Naive thymus-derived CD8-positive, alpha-beta T cell (primary cell): ENCODE results near the gene ZBTB38. TPM values are rescaled to one million over a fixed set of nuclear protein-coding genes. Genes with fewer than 3 reads are reported as not detected.

Experiments used
- ATAC-seq, 2 donors: fragments of 150-1000 bp; cut with Tn5 transposase in 1 of 2; sonication (Bioruptor Pico), chemical (Tn5 transposase) in 1 of 2; 1 replicate in 1 of 2; 2 replicates in 1 of 2; pipeline ENCODE4 v1.10.0; 2021; ENCODE audit warnings: mild to moderate bottlenecking in 2 of 2, moderate library complexity in 2 of 2
- POLR2A ChIA-PET: fragments of 350-600 bp; sonication (Branson Sonifier 250); formaldehyde crosslinking; loops from one replicate; lab custom pipeline; 2021; ENCODE audit warnings: antibody characterized with exemption; lab: Charles Lee
- DNase-seq, 10 donors: peaks; one replicate each; pipeline versions ENCODE4 v3.0.0 to v3.0.0-alpha.2; 2020 to 2022
- H3K27ac Mint-ChIP-seq, 10 donors: one replicate each; pipeline ENCODE4 v1.8.0; 2020 to 2022; ENCODE audit warnings: mild to moderate bottlenecking in 10 of 10, mixed read lengths in 10 of 10, moderate library complexity in 4 of 10, inconsistent platforms in 1 of 10
- H3K27me3 Mint-ChIP-seq, 5 donors: one replicate each; pipeline ENCODE4 v1.8.0; 2021 to 2022; ENCODE audit warnings: mixed read lengths in 5 of 5
- H3K36me3 Mint-ChIP-seq, 3 donors: one replicate each; pipeline ENCODE4 v1.8.0; 2020 to 2022; ENCODE audit warnings: mixed read lengths in 3 of 3, mild to moderate bottlenecking in 2 of 3, inconsistent platforms in 1 of 3
- H3K4me1 Mint-ChIP-seq, 4 donors: one replicate each; pipeline ENCODE4 v1.8.0; 2021 to 2022; ENCODE audit warnings: mixed read lengths in 4 of 4
- H3K4me3 Mint-ChIP-seq, 10 donors: one replicate each; pipeline ENCODE4 v1.8.0; 2020 to 2022; ENCODE audit warnings: mild to moderate bottlenecking in 10 of 10, mixed read lengths in 10 of 10, moderate library complexity in 6 of 10, inconsistent platforms in 1 of 10
- H3K9me3 Mint-ChIP-seq, 9 donors: one replicate each; pipeline ENCODE4 v1.8.0; 2020 to 2022; ENCODE audit warnings: mixed read lengths in 9 of 9, mild to moderate bottlenecking in 3 of 9, inconsistent platforms in 1 of 9, moderate library complexity in 1 of 9
- polyA plus RNA-seq, 3 donors: library from polyadenylated mRNA; unstranded; fragments of 300-500 nt; fragmentation: Illumina TruSeq; gene quantifications; one replicate each; pipeline ENCODE4 v1.2.3, GENCODE V29; 2021
- total RNA-seq, 8 experiments: library from RNA in 2 of 8; stranded (reverse) in 2 of 8; gene quantifications; one replicate each; pipeline ENCODE4 v1.2.3 and lab custom pipeline; 2021 to 2026

The ZBTB38 gene
- total and polyA plus RNA-seq, 5 experiments from 2014 or later: 48.3 to 118 (median 56.5) TPM

- Mint-ChIP-seq H3K27ac (peak overlapping the region; percentile 23 to 98 (median 78)), H3K4me3 (peak overlapping the region; percentile 29 to 95 (median 84)), H3K27me3 (no peaks in the 10 kb centered on the region), H3K36me3 (peaks cover 9 to 45% (median 28%) of the 10 kb centered on the region in 3 donors), H3K4me1 (peaks cover 22 to 69% (median 47%) of the 10 kb centered on the region in 4 donors), H3K9me3 (no peaks in the 10 kb centered on the region)
- ATAC-seq (no peak), DNase-seq (peak in 1 of 10 donors; percentile 50)
- POLR2A ChIA-PET: interaction anchor here (0.6 to 4.6 kb wide), 9 partner anchors 8 to 172 kb away, joined by 3 to 69 read pairs (median 4); partner anchors contain the start of gene PXYLP1
Measured at GRCh38 chr3:141403576-141403975, 35.3 kb downstream of the ZBTB38 start.

- H3K4me3 Mint-ChIP-seq: peak overlapping the region in 2 of 10 donors; percentile 54 to 95
- no peaks in the 10 kb centered on the region for H3K9me3 Mint-ChIP-seq
- ATAC-seq (no peak), DNase-seq (no peak)
- POLR2A ChIA-PET: interaction anchor here (0.7 to 4.6 kb wide), 3 partner anchors 9 to 93 kb away, joined by 3 to 17 read pairs (median 4); no protein-coding TSS in a partner anchor
- H3K27ac Mint-ChIP-seq: peak overlapping the region in 8 of 10 donors; percentile 33 to 95 (median 67)
- peaks cover 26 to 72% (median 51%) of the 10 kb centered on the region in 4 donors for H3K4me1 Mint-ChIP-seq
- no peaks in the 10 kb centered on the region for H3K27me3 Mint-ChIP-seq
- peaks cover 9 to 51% (median 31%) of the 10 kb centered on the region in 3 donors for H3K36me3 Mint-ChIP-seq
Measured at GRCh38 chr3:141405025-141405424, 36.7 kb downstream of the ZBTB38 start.

- H3K4me1 Mint-ChIP-seq: peaks cover 26 to 72% (median 56%) of the 10 kb centered on the region in 4 donors
- peak overlapping the region in 1 of 10 donors; percentile 15 for H3K4me3 Mint-ChIP-seq
- H3K36me3 Mint-ChIP-seq: peaks cover 9 to 51% (median 31%) of the 10 kb centered on the region in 3 donors
- ATAC-seq (no peak), DNase-seq (no peak)
- no peaks in the 10 kb centered on the region for H3K9me3 Mint-ChIP-seq
- H3K27ac Mint-ChIP-seq: peak overlapping the region in 8 of 10 donors; percentile 35 to 88 (median 70)
- POLR2A ChIA-PET: interaction anchor here (0.7 to 1.8 kb wide), 2 partner anchors 8 to 11 kb away, joined by 3 to 4 read pairs; no protein-coding TSS in a partner anchor
- H3K27me3 Mint-ChIP-seq: no peaks in the 10 kb centered on the region
Measured at GRCh38 chr3:141405591-141405990, 37.3 kb downstream of the ZBTB38 start.

DNA sequence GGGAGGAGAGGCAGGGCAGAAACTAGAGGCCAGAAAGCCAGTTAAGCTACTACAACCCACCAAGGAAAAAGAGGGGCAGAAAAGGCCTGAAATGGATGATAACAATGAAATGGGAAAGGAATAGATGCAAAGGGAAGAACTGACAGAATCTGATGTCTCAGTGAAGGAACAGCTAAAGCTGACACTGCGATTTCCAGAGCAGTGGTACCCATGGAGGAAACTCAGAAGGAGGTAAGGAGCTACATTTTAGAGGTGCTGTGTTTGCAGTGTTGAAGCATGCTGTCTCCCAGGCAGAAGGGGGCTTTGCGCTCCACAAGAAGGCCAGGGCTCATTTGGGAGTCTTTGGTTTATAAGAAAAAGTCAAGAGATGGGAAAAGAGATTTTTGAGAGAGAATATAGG lies 38.0 kb downstream of the ZBTB38 start:
- Mint-ChIP-seq H3K36me3 (peaks cover 9 to 51% (median 31%) of the 10 kb centered on the region in 3 donors), H3K4me3 (peak overlapping the region in 2 of 10 donors; percentile 4 to 69), H3K27ac (peak overlapping the region; percentile 23 to 88 (median 70)), H3K27me3 (no peaks in the 10 kb centered on the region), H3K9me3 (no peaks in the 10 kb centered on the region), H3K4me1 (peaks cover 30 to 74% (median 63%) of the 10 kb centered on the region in 4 donors)
- no peak for ATAC-seq
- DNase-seq: no peak
- POLR2A ChIA-PET: interaction anchor here (1.0 to 1.5 kb wide), 2 partner anchors 81 to 140 kb away, joined by 3 to 4 read pairs; no protein-coding TSS in a partner anchor

- H3K4me1 Mint-ChIP-seq: peaks cover 32 to 76% (median 67%) of the 10 kb centered on the region in 4 donors
- POLR2A ChIA-PET: interaction anchor here (1.5 kb wide), 1 partner anchor 80 kb away, joined by 4 read pairs; no protein-coding TSS in a partner anchor
- no peak for ATAC-seq
- no peak overlapping the region for H3K4me3 Mint-ChIP-seq
- no peak for DNase-seq
- H3K27me3 Mint-ChIP-seq: no peaks in the 10 kb centered on the region
- peak overlapping the region in 3 of 10 donors; percentile 48 to 98 (median 72) for H3K27ac Mint-ChIP-seq
- no peaks in the 10 kb centered on the region for H3K9me3 Mint-ChIP-seq
- peaks cover 9 to 51% (median 31%) of the 10 kb centered on the region in 3 donors for H3K36me3 Mint-ChIP-seq
Measured at GRCh38 chr3:141407047-141407446, 38.7 kb downstream of the ZBTB38 start.

DNA sequence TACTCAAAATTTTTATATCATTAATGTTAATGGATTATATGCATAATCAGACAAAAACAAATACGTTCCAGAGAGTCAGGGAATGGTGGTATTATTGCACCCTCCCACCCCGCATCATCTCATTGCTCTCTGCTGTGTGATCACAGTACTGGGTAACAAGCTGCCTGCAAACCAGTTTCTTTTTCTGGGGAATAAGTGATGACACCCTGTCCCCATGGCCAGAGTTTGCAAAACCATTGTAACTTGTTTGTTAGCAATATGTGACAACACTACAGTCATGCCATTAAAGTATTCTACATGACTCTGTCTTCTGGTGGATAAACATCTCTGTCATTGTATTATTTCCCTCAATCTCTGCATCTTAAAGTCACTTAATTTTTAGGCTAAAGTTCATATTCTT lies 39.5 kb downstream of the ZBTB38 start:
- Mint-ChIP-seq H3K9me3 (no peaks in the 10 kb centered on the region), H3K4me1 (peaks cover 32 to 81% (median 74%) of the 10 kb centered on the region in 4 donors), H3K27me3 (no peaks in the 10 kb centered on the region), H3K4me3 (peak overlapping the region in 1 of 10 donors; percentile 7), H3K27ac (peak overlapping the region in 5 of 10 donors; percentile 15 to 98 (median 67)), H3K36me3 (peaks cover 9 to 51% (median 31%) of the 10 kb centered on the region in 3 donors)
- ATAC-seq (no peak), DNase-seq (no peak)
- POLR2A ChIA-PET: interaction anchor here (0.7 to 1.1 kb wide), 2 partner anchors 35 to 80 kb away, joined by 3 read pairs; no protein-coding TSS in a partner anchor

- Mint-ChIP-seq H3K9me3 (no peaks in the 10 kb centered on the region), H3K36me3 (peaks cover 9 to 51% (median 31%) of the 10 kb centered on the region in 3 donors), H3K27me3 (no peaks in the 10 kb centered on the region), H3K4me3 (no peak overlapping the region), H3K27ac (peak overlapping the region in 8 of 10 donors; percentile 36 to 98 (median 74)), H3K4me1 (peaks cover 35 to 81% (median 76%) of the 10 kb centered on the region in 4 donors)
- ATAC-seq (no peak), DNase-seq (no peak)
- POLR2A ChIA-PET: interaction anchor here (0.7 to 1.1 kb wide), 2 partner anchors 34 to 79 kb away, joined by 3 read pairs; no protein-coding TSS in a partner anchor
Measured at GRCh38 chr3:141408596-141408995, 40.3 kb downstream of the ZBTB38 start.

- peak overlapping the region; percentile 91 to 99 (median 98) for H3K27ac Mint-ChIP-seq
- DNase-seq (no peak), ATAC-seq (no peak)
- no peaks in the 10 kb centered on the region for H3K27me3 Mint-ChIP-seq
- H3K36me3 Mint-ChIP-seq: peaks cover 9 to 38% (median 21%) of the 10 kb centered on the region in 3 donors
- peak overlapping the region in 7 of 10 donors; percentile 21 to 77 (median 30) for H3K4me3 Mint-ChIP-seq
- POLR2A ChIA-PET: interaction anchor here (4.6 kb wide), 1 partner anchor 8 kb away, joined by 69 read pairs; no protein-coding TSS in a partner anchor
- H3K9me3 Mint-ChIP-seq: no peaks in the 10 kb centered on the region
- peaks cover 39 to 81% (median 76%) of the 10 kb centered on the region in 4 donors for H3K4me1 Mint-ChIP-seq
Measured at GRCh38 chr3:141409940-141410241, 41.6 kb downstream of the ZBTB38 start.

GRCh38 chr3:141410408-141410807 lies 42.1 kb downstream of the ZBTB38 start:
- Mint-ChIP-seq H3K4me3 (peak overlapping the region in 8 of 10 donors; percentile 23 to 85 (median 54)), H3K27ac (peak overlapping the region; percentile 94 to 99 (median 98)), H3K36me3 (peaks cover 9 to 34% (median 20%) of the 10 kb centered on the region in 3 donors), H3K4me1 (peaks cover 40 to 83% (median 78%) of the 10 kb centered on the region in 4 donors), H3K27me3 (no peaks in the 10 kb centered on the region), H3K9me3 (no peaks in the 10 kb centered on the region)
- no peak for DNase-seq
- ATAC-seq: no peak
- POLR2A ChIA-PET: interaction anchor here (4.6 kb wide), 1 partner anchor 8 kb away, joined by 69 read pairs; no protein-coding TSS in a partner anchor

DNA sequence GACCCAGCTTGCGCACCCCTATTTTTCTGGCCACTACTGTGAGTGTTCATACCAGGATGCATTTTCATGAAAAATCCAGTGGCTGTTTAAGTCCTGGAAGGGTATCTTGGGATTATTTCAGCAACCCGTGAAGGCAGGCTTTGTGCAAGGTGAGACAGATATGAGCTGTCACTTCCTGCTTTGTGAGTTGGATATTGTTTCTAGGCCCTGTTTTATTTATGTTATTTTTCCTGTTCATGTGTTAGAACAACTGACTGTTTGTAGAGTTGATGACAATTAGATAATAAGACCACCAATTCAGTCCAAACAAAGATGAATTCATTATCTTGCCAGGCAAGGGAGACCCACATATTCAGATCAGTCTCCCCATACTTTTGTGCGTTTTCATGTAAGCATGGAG lies 42.5 kb downstream of the ZBTB38 start:
- ATAC-seq (no peak), DNase-seq (peak in 3 of 10 donors; percentile 22 to 30 (median 27))
- POLR2A ChIA-PET: interaction anchor here (1.2 to 4.6 kb wide), 2 partner anchors 9 to 101 kb away, joined by 4 to 69 read pairs; no protein-coding TSS in a partner anchor
- H3K27me3 Mint-ChIP-seq: no peaks in the 10 kb centered on the region
- peaks cover 37 to 82% (median 78%) of the 10 kb centered on the region in 4 donors for H3K4me1 Mint-ChIP-seq
- H3K27ac Mint-ChIP-seq: peak overlapping the region; percentile 94 to 99 (median 98)
- H3K4me3 Mint-ChIP-seq: peak overlapping the region; percentile 55 to 89 (median 84)
- no peaks in the 10 kb centered on the region for H3K9me3 Mint-ChIP-seq
- peaks cover 9 to 32% (median 16%) of the 10 kb centered on the region in 3 donors for H3K36me3 Mint-ChIP-seq

GRCh38 chr3:141411251-141411771 lies 43.0 kb downstream of the ZBTB38 start:
- peaks cover 8 to 28% (median 12%) of the 10 kb centered on the region in 3 donors for H3K36me3 Mint-ChIP-seq

More at GRCh38 chr3:141411251-141411771, 43.0 kb downstream of the ZBTB38 start:
- Mint-ChIP-seq H3K4me1 (peaks cover 34 to 82% (median 76%) of the 10 kb centered on the region in 4 donors), H3K27ac (peak overlapping the region; percentile 94 to 99 (median 98)), H3K4me3 (peak overlapping the region; percentile 55 to 89 (median 84)), H3K27me3 (no peaks in the 10 kb centered on the region), H3K9me3 (no peaks in the 10 kb centered on the region)
- ATAC-seq (peak; percentile 36 to 55), DNase-seq (peak in 7 of 10 donors; percentile 11 to 43 (median 24))
- POLR2A ChIA-PET: interaction anchor here (0.7 to 4.6 kb wide), 7 partner anchors 9 to 104 kb away, joined by 3 to 69 read pairs (median 5); no protein-coding TSS in a partner anchor
